Common myeloid progenitor, CD34-positive (primary cell): Measurements from ENCODE around the gene AFDN.
"Not testable (repeated sequence)": the region's sequence is repeated elsewhere in the genome, so short reads cannot be mapped to it uniquely, and the experiment has no call there.

ENCODE experiments used
- CTCF ChIA-PET: fragments of 350-600 bp; sonication (Branson Sonifier 250); formaldehyde crosslinking; loops from one replicate; lab custom pipeline; 2021; ENCODE audit warnings: antibody characterized with exemption; lab: Charles Lee
- POLR2A ChIA-PET: fragments of 350-600 bp; sonication (Branson Sonifier 250); formaldehyde crosslinking; loops from one replicate; lab custom pipeline; 2021; ENCODE audit warnings: antibody characterized with exemption; lab: Charles Lee
- DNase-seq, 3 donors: peaks; one replicate each; pipeline versions ENCODE4 v3.0.0 to v3.0.0-alpha.2; 2013
- H3K27ac ChIP-seq, 2 experiments: 1 replicate in 1 of 2; 2 replicates in 1 of 2; pipeline ENCODE4 v1.7.0; 2013; ENCODE audit warnings: inconsistent platforms in 2 of 2, low read length in 2 of 2, mild to moderate bottlenecking in 2 of 2, low read depth in 1 of 2, moderate library complexity in 1 of 2; ENCODE audit not compliant: severe bottlenecking in 2 of 2, insufficient read depth in 1 of 2, poor library complexity in 1 of 2
- H3K27me3 ChIP-seq, 5 experiments: replicated peaks in 2 of 5; 1 replicate in 3 of 5; 2 replicates in 2 of 5; pipeline versions ENCODE4 v1.6.1 to v1.7.0; 2013; ENCODE audit warnings: low read length in 4 of 5, mild to moderate bottlenecking in 2 of 5, moderate library complexity in 2 of 5, inconsistent platforms in 1 of 5; ENCODE audit not compliant: insufficient read depth in 5 of 5, control insufficient read depth in 4 of 5
- H3K36me3 ChIP-seq, 4 experiments: 1 replicate in 2 of 4; 2 replicates in 2 of 4; pipeline versions ENCODE4 v1.6.1 to v1.7.0; 2013; ENCODE audit warnings: low read length in 3 of 4, control low read depth in 1 of 4, mild to moderate bottlenecking in 1 of 4; ENCODE audit not compliant: control insufficient read depth in 4 of 4, insufficient read depth in 4 of 4
- H3K4me1 ChIP-seq, 4 experiments: 1 replicate in 3 of 4; 2 replicates in 1 of 4; pipeline versions ENCODE4 v1.6.1 to v1.7.1; 2013; ENCODE audit warnings: low read length in 3 of 4, mild to moderate bottlenecking in 3 of 4, control low read depth in 1 of 4, inconsistent platforms in 1 of 4, moderate library complexity in 1 of 4; ENCODE audit not compliant: control insufficient read depth in 4 of 4, insufficient read depth in 4 of 4; ENCODE audit errors: control extremely low read depth in 1 of 4
- H3K4me3 ChIP-seq, 7 experiments: 1 replicate in 4 of 7; 2 replicates in 3 of 7; pipeline versions ENCODE4 v1.5.1 to v1.7.0; 2013; ENCODE audit warnings: mild to moderate bottlenecking in 7 of 7, low read length in 6 of 7, moderate library complexity in 6 of 7, inconsistent platforms in 2 of 7, low read depth in 2 of 7, control low read depth in 1 of 7; ENCODE audit not compliant: insufficient read depth in 4 of 7, control insufficient read depth in 1 of 7; ENCODE audit errors: extremely low read depth in 1 of 7
- H3K9me3 ChIP-seq, 5 experiments: 1 replicate in 4 of 5; 2 replicates in 1 of 5; pipeline versions ENCODE4 v1.6.1 to v1.7.1; 2013; ENCODE audit warnings: low read length in 4 of 5, mild to moderate bottlenecking in 2 of 5, inconsistent platforms in 1 of 5, low read depth in 1 of 5, moderate library complexity in 1 of 5; ENCODE audit not compliant: control insufficient read depth in 4 of 5, insufficient read depth in 2 of 5; ENCODE audit errors: control extremely low read depth in 1 of 5
- WGBS: methylation state at CpG from one replicate; pipeline ENCODE4 v1.1.5; 2013; ENCODE audit not compliant: insufficient coverage; 5-methylcytosine and 5-hydroxymethylcytosine counted together

The AFDN gene

GRCh38 chr6:168000198-168001028, 173.7 kb downstream of the AFDN start:
- WGBS: 86% methylated on average over 10 of the region's 13 CpGs

GRCh38 chr6:168001029-168001332, 174.3 kb downstream of the AFDN start:
- Histone ChIP-seq H3K27me3 (peaks cover 0 to 3% (median 0%) of the 10 kb centered on the region in 5 experiments), H3K9me3 (no peaks in the 10 kb centered on the region), H3K27ac (no peak overlapping the region), H3K36me3 (no peaks in the 10 kb centered on the region), H3K4me3 (no peak overlapping the region), H3K4me1 (peaks cover 0 to 2% (median 0%) of the 10 kb centered on the region in 4 experiments)
- DNase-seq: no peak
- WGBS: 93% methylated on average over 10 of the region's 10 CpGs
- CTCF ChIA-PET: no interaction called here
- POLR2A ChIA-PET: no interaction called here

More at GRCh38 chr6:168000198-168001028, 173.7 kb downstream of the AFDN start:
- Histone ChIP-seq H3K36me3 (no peaks in the 10 kb centered on the region), H3K4me1 (peaks cover 0 to 2% (median 0%) of the 10 kb centered on the region in 4 experiments), H3K9me3 (no peaks in the 10 kb centered on the region), H3K27me3 (peaks cover 0 to 3% (median 0%) of the 10 kb centered on the region in 5 experiments), H3K27ac (no peak overlapping the region), H3K4me3 (no peak overlapping the region)
- POLR2A ChIA-PET: no interaction called here
- DNase-seq: no peak
- CTCF ChIA-PET: no interaction called here

- H3K4me3 ChIP-seq, CTCF ChIA-PET, DNase-seq: not testable (repeated sequence)
Observed at GRCh38 chr6:168001514-168001913, 174.8 kb downstream of the AFDN start.

GRCh38 chr6:168002804-168003203, 176.1 kb downstream of the AFDN start:
- CTCF ChIA-PET: no interaction called here

More at GRCh38 chr6:168001514-168001913, 174.8 kb downstream of the AFDN start:
- H3K9me3 ChIP-seq, H3K36me3 ChIP-seq, H3K4me1 ChIP-seq, H3K27me3 ChIP-seq, H3K27ac ChIP-seq, POLR2A ChIA-PET: not testable (repeated sequence)
- 91% methylated on average over 6 of the region's 21 CpGs for WGBS

GRCh38 chr6:168004023-168004422, 177.3 kb downstream of the AFDN start:
- Histone ChIP-seq H3K27ac (no peak overlapping the region), H3K36me3 (no peaks in the 10 kb centered on the region), H3K27me3 (peaks cover 0 to 1% (median 0%) of the 10 kb centered on the region in 5 experiments), H3K4me3 (no peak overlapping the region), H3K9me3 (no peaks in the 10 kb centered on the region), H3K4me1 (no peaks in the 10 kb centered on the region)
- 48% methylated on average over 3 of the region's 7 CpGs for WGBS
- no peak for DNase-seq
- POLR2A ChIA-PET: no interaction called here
- CTCF ChIA-PET: no interaction called here

More at GRCh38 chr6:168002804-168003203, 176.1 kb downstream of the AFDN start:
- H3K27me3 ChIP-seq: peaks cover 0 to 1% (median 0%) of the 10 kb centered on the region in 5 experiments
- no peak overlapping the region for H3K4me3 ChIP-seq
- H3K36me3 ChIP-seq: no peaks in the 10 kb centered on the region
- no peaks in the 10 kb centered on the region for H3K4me1 ChIP-seq
- 80% methylated on average over 3 of the region's 6 CpGs for WGBS
- POLR2A ChIA-PET: no interaction called here
- no peak overlapping the region for H3K27ac ChIP-seq
- no peaks in the 10 kb centered on the region for H3K9me3 ChIP-seq
- no peak for DNase-seq

GRCh38 chr6:168004945-168005344, 178.2 kb downstream of the AFDN start:
- no peak for DNase-seq
- H3K27ac ChIP-seq: no peak overlapping the region
- peaks cover 0 to 1% (median 0%) of the 10 kb centered on the region in 5 experiments for H3K9me3 ChIP-seq
- WGBS: 100% methylated on average over 7 of the region's 11 CpGs
- POLR2A ChIA-PET: no interaction called here
- H3K4me1 ChIP-seq: no peaks in the 10 kb centered on the region
- CTCF ChIA-PET: no interaction called here
- H3K36me3 ChIP-seq: no peaks in the 10 kb centered on the region
- H3K4me3 ChIP-seq: no peak overlapping the region
- peaks cover 0 to 1% (median 0%) of the 10 kb centered on the region in 5 experiments for H3K27me3 ChIP-seq

- 100% methylated on average over 4 of the region's 6 CpGs for WGBS
- CTCF ChIA-PET: no interaction called here
- POLR2A ChIA-PET: no interaction called here
- peaks cover 0 to 1% (median 0%) of the 10 kb centered on the region in 5 experiments for H3K27me3 ChIP-seq
- no peak overlapping the region for H3K4me3 ChIP-seq
- DNase-seq: no peak
- H3K36me3 ChIP-seq: no peaks in the 10 kb centered on the region
- no peaks in the 10 kb centered on the region for H3K4me1 ChIP-seq
- H3K27ac ChIP-seq: no peak overlapping the region
- peaks cover 0 to 5% (median 0%) of the 10 kb centered on the region in 5 experiments for H3K9me3 ChIP-seq
Observed at GRCh38 chr6:168005796-168006195, 179.1 kb downstream of the AFDN start.
